Fibroblast of skin of right biceps (primary cell): ENCODE results near the gene WIPF1.

Experiments
- DNase-seq: peaks from one replicate; pipeline ENCODE4 v3.0.0-alpha.2; 2013

The WIPF1 gene, protein sequence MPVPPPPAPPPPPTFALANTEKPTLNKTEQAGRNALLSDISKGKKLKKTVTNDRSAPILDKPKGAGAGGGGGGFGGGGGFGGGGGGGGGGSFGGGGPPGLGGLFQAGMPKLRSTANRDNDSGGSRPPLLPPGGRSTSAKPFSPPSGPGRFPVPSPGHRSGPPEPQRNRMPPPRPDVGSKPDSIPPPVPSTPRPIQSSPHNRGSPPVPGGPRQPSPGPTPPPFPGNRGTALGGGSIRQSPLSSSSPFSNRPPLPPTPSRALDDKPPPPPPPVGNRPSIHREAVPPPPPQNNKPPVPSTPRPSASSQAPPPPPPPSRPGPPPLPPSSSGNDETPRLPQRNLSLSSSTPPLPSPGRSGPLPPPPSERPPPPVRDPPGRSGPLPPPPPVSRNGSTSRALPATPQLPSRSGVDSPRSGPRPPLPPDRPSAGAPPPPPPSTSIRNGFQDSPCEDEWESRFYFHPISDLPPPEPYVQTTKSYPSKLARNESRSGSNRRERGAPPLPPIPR

GRCh38 chr2:174597345-174598047 lies at the start of gene WIPF1:
Gene WIPF1, minus strand, starts transcription at chr2:174597804. Its CDS starts 12,231 bp downstream, at chr2:174585573.
- DNase-seq: peak; percentile 62

DNA sequence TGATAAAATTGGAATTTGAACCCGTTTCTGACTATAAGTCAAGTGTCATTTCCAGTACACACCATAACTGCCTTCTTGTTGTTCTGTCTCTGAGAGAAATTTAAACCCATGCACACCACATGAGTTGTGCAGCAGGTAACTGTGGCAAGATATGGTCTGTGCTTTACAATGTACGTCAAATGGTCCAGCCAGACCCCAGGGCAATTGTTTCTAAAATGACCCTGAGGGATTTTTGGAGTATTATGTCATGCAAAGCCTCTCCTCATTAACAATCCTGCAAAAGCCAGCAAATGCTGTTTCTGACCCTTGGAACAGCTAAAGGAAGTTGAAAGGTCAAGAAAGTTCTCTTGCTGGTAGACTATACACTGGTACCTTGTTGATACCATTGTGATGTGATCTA lies 47.7 kb upstream of the WIPF1 start:
- no peak for DNase-seq

DNA sequence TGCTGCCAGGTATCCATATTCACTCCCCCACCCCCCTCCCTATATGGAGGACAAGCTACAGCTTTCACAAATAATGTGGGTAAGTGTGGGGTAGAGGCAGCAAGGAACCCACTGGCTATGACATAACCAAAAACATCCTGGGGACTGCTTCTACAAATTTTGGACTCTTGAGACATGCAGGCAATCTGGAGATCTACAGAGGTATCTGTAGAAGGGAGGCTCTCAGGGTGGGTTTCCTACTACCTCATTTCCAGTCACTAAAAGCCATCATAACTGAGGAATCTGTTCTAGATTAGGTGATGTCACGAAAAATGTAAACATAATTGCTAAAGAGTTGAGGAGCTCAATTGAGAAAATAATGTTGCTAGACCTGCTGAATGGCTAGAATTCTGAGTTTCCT lies 46.8 kb upstream of the WIPF1 start:
- no peak for DNase-seq

DNA sequence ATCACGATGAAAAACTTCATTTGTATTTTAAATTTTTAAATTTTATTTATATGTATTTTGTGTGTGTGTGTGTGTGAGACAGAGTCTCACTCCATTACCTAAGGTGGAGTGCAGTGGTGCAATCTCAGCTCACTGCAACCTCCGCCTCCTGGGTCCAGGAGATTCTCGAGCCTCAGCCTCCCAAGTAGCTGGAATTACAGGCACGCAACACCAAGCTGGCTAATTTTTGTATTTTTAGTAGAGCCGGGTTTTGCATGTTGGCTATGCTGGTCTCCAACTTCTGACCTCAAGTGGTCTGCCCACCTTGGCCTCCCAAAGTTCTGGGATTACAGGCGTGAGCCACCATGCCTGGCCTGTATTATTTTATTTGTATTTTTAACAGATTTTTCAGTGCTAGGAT lies 45.8 kb upstream of the WIPF1 start:
- no peak for DNase-seq

DNA sequence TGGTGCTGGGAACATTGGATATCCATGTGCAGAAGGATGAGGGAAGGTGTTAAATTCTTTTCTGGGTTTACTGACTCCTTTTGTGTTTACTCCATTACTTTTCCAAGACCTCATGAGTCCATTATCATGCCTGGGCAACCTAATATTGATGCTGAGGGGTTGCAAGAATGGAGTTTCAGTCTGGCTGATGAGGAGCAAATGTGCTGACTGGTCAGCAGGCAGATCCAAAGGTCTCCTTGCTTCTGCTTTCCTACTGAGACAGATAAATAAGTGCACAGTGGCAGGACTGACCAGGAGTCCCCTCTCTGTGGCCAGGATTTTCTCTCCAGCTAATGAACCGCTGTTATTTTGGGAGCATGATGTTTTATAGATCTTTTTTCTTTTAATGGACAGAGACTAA lies 43.6 kb upstream of the WIPF1 start:
- DNase-seq: no peak

DNA sequence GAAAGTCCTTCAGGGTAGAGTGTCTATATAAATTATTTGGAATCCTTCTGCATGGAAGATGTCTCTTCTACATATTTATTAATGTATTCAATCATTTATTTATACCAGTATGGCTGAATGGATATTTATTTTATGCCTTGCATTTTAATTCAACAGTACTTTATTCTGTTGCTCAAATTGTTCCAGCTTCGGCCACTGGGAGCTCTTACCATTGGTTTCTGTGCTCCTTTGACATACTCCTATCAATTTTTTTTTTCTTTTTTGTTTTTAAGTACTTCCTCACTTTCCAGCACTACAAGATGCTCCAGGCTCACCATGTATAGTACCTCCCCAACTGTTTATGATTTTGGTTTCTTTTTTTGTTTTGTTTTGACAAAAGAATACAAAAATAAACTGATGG lies 39.4 kb upstream of the WIPF1 start:
- DNase-seq: no peak

- peak; percentile 78 for DNase-seq
Observed at GRCh38 chr2:174635776-174636404, 38.3 kb upstream of the WIPF1 start.

DNA sequence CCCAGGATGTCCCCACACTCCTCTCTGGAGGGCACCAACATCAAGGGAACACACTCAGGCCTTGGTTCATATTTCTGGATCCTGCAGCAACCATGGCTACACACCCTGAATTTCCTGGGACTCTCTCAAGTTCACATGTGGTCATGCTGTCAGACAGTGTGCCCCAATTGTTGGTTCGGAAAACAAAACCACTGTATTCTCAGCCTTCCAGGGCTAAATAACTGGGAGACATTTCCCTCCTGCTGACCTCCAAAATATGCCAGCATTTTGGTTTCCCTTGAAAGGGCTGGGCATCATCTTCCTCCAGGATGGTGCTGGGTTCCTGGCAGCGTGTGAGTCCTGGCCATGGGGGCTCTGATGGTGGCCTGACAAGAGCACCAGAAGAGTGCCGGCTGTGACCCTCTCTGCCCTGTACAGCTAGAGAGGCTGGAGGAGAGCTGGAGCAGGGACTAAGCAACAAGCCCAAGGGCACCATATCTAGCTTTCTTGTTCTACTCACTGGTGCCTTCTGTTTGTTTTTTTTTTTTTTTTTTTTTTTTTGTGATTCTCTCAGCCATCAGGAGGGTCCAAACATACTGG lies 37.5 kb upstream of the WIPF1 start:
- no peak for DNase-seq

- DNase-seq: peak; percentile 35
Observed at GRCh38 chr2:174634130-174635014, 36.8 kb upstream of the WIPF1 start.

- peak; percentile 34 for DNase-seq
Observed at GRCh38 chr2:174633623-174633930, 36.0 kb upstream of the WIPF1 start.

DNA sequence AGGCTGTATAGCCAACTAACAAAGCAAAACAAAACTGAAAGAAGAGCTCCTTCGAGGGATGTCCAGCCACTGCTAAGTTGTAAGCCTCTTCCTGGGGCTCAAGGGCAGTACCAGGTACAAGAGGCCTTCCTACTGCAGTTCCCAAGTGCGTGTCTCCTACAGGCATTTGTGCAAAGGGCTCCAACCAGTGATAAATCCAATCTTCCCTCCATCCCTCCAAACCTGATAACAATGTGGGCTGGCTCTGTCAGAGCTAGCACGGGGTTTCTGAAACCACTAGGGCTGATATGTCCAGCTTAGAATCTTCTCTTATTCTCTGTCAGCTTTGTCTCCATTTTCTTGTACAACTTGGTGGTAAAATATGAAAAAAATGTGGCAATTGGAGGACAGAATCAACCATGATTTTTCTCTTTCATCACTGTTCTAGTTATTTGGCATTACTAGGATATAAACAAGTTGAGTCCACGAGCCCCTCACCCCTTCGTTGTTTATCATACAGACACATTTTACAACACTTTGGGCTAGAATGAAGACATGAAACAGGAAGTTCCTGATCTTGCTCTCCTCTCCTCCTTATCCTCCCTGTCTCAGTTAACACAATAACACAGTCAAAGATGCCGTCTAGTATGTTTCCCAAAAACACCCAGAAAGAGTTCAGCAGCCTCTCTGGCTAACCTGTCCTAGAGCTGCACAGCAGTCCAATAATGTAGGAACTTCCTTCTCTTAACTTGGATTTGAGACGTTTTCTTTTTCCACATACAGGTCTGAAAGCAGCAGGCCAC lies 35.4 kb upstream of the WIPF1 start:
- peak; percentile 27 for DNase-seq

- DNase-seq: peak; percentile 97
Observed at GRCh38 chr2:174631009-174631981, 33.7 kb upstream of the WIPF1 start.

DNA sequence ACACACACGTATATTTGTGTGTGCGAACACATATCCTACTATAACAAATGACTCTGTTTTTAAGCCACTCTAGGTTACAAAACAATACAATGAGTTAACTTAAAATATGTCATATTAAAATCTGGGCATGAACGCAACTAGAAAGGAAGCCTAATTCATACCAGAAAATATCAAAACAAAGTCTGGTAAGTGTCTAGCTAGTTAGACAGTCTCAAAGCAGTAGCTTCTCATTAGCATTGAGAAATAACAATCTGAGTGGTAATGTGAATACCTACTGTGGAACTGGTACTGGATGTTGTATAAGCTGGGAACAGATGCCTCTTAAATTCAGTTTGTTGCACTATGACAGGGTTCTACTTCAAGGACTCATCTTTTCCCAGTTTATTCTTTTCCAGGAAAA lies 32.5 kb upstream of the WIPF1 start:
- DNase-seq: no peak

DNA sequence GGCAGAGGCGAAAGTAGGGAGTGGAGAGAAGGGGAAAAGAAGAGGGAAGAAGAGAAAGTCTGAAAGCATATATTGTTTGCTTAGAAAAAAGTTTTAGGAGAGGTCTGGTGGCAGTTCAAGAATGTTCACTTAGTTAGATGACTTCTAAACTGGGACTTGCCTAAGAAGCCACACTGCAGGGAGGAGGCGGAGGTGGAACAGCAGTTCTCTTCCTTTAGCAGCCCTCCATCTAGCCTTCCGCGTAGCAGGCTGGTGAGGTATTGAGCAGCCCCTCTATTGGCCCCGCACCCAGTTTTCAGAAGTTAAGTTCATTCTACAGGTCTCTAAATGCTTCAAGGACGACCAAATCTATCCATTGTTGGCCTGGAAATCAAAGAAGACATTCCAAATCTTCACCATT lies 31.9 kb upstream of the WIPF1 start:
- DNase-seq: no peak

DNA sequence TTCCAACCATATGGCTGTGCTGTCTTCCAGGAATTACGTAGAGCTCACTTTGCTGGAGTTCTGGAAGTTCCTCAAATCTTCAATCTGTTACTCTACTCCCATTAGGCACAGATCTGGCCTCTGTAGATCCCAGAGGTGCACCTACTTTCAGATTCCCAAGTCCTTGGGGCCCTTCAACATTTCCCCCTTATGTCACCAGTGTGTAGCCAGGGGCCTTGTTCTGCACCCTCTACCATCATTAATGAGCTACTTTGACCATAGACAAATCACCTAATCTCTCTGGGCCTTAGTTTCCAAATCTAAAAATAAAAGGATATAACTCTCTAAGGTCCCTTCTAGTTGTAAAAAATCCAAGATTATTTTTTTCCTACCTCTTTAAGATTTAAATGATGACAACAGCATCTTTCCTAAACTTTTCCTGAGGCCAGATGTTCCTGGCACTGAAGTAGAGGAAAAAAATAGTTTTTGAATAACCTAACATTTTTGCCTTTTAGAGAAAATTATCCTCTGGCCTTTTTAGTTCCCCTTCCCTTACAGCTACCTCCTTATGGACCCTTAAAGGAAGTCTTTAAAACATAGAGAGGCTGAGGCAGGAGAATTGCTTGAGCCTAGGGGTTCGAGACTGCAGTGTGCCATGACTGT lies 31.0 kb upstream of the WIPF1 start:
- no peak for DNase-seq

DNA sequence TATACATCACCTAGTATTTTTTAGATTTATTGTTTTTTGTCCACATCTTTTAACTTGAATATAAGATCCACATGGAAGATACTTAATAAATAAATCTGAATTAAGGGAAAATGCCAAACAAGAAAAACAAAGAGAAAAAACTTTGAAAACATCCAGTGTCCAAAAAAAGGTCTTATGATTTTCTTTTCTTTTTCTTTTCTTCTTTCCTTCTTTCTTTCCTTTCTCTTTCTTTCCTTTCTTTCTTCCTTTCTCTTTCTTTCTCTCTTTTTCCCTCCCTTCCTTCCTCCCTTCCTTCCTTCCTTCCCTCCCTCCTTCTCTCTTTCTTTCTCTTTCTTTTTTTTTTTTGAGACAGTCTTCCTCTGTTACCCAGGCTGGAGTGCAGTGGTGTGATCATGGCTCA lies 29.6 kb upstream of the WIPF1 start:
- DNase-seq: no peak

DNA sequence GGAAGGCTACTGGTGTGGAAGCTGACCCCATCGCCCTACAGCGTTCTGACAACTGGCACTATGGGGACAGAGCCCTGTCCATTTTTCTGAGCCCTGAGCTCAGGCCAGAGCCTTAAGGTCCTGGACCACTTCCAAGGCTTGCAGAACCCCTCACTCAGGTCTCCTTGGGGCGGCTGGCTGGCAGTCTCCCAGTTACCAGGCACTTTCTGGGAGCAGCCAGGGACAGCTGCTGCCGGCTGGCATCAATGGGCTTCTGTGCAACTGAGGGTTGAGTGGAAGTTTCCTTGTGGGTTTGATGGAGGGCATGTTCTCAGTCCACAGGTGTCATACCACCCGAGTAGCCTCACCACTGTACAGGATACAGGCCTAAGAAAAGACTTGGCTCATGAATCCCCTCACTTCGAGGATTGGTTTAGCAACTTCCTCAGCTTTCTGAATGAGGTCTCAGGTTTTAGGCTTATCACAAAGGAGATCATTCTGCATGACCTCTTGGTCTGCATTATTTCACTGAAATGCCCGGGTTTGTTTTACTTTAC lies 27.4 kb upstream of the WIPF1 start:
- no peak for DNase-seq

GRCh38 chr2:174623690-174624089 lies 26.1 kb upstream of the WIPF1 start:
- DNase-seq: no peak

DNA sequence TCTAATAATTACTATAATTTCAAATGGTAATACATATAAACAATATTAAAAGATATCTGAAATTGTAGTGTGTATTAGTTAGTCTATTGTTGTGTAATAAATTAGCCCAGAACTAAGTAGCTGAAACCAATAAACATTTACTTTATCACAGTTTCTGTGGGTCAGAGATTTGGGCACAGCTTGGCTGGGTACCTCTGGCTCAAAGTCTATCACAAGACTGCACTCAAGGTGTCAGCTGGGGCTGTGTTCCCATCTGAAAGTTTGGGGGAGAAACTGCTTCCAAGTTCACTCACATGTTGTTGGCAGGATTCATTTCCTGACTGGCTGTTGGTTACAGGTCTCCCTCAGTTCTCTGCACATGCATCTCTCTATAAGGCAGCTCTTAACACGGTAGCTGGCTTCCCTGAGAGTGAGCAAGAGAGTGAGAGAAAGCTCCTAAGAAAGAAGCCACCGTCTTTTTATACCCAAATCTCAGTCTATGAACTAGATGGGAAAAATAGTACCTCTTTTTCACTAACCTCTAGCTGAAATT lies 25.6 kb upstream of the WIPF1 start:
- no peak for DNase-seq
